ENCODE measurements around the gene PPP1CA. TPM values are rescaled to one million over a fixed set of nuclear protein-coding genes. Genes with fewer than 3 reads are reported as not detected.

The PPP1CA gene
- total RNA-seq, 4 donors from 2014 or later: 101 to 160 (median 143) TPM

GRCh38 chr11:67392183-67392715, 9.4 kb downstream of the PPP1CA start:
- H3K4me3 ChIP-seq (ENCODE audit: low read depth, poor library complexity, severe bottlenecking): peak overlapping the region; percentile 65
- intact Hi-C loops (cut with DNase I; ENCODE audit: low total_unique reads): loop anchor here (10.0 kb wide), 1 partner anchor 113 kb away; the partner anchor contains the start of genes CDK2AP2 and PITPNM1
- 5 to 6% methylated on average over 28 to 31 of the region's 31 CpGs for whole genome bisulfite sequencing, 2 donors
- no peak for DNase-seq (ENCODE audit: low spot score in 2 of 2)
- TF ChIP-seq POLR2A (IDR thresholded peaks at IDR 0.05): no peak
- TF ChIP-seq CTCF (IDR thresholded peaks at IDR 0.05): no peak

- intact Hi-C loops (cut with DNase I; ENCODE audit: low total_unique reads): loop anchor here (10.0 kb wide), 1 partner anchor 113 kb away; the partner anchor contains the start of genes CDK2AP2 and PITPNM1
- 0% methylated on average over 28 to 48 of the region's 75 CpGs for WGBS, 2 donors
These were observed 10.1 kb downstream of the PPP1CA start, which contains the start of gene RAD9A for GRCh38 chr11:67391304-67392182. Gene RAD9A, plus strand, starts transcription at chr11:67391986. Its CDS starts 59 bp downstream, at chr11:67392045.

GRCh38 chr11:67390947-67391303, 10.7 kb downstream of the PPP1CA start:
- no peak for TF ChIP-seq CTCF (IDR thresholded peaks at IDR 0.05)
- TF ChIP-seq POLR2A (IDR thresholded peaks at IDR 0.05): no peak
- peak overlapping the region; percentile 54 for H3K4me3 ChIP-seq (ENCODE audit: low read depth, poor library complexity, severe bottlenecking)
- WGBS, 2 donors: 8 to 13% methylated on average over 15 of the region's 15 CpGs
- no peak for DNase-seq (ENCODE audit: low spot score in 2 of 2)
- intact Hi-C loops (cut with DNase I; ENCODE audit: low total_unique reads): loop anchor here (10.0 kb wide), 1 partner anchor 114 kb away; the partner anchor contains the start of genes CDK2AP2 and PITPNM1

More at GRCh38 chr11:67391304-67392182, 10.1 kb downstream of the PPP1CA start, which contains the start of gene RAD9A:
- DNase-seq (ENCODE audit: low spot score in 2 of 2): peak; percentile 92 to 99
- peak within 1 kb of the TSS; percentile 65 for H3K4me3 ChIP-seq (ENCODE audit: low read depth, poor library complexity, severe bottlenecking)
- TF ChIP-seq CTCF (IDR thresholded peaks at IDR 0.05) (peak in 1 of 3 donors; percentile 5), POLR2A (IDR thresholded peaks at IDR 0.05) (no peak)

GRCh38 chr11:67389477-67389876, 12.2 kb downstream of the PPP1CA start:
- H3K4me3 ChIP-seq (ENCODE audit: low read depth, poor library complexity, severe bottlenecking): no peak overlapping the region
- WGBS, 2 donors: 70 to 76% methylated on average over 6 of the region's 6 CpGs
- intact Hi-C loops (cut with DNase I; ENCODE audit: low total_unique reads): no loop called here
- no peak for DNase-seq (ENCODE audit: low spot score in 2 of 2)
- TF ChIP-seq CTCF (IDR thresholded peaks at IDR 0.05) (no peak), POLR2A (IDR thresholded peaks at IDR 0.05) (no peak)

- no peak overlapping the region for H3K4me3 ChIP-seq (ENCODE audit: low read depth, poor library complexity, severe bottlenecking)
- intact Hi-C loops (cut with DNase I; ENCODE audit: low total_unique reads): no loop called here
- TF ChIP-seq CTCF (IDR thresholded peaks at IDR 0.05) (no peak), POLR2A (IDR thresholded peaks at IDR 0.05) (no peak)
- 62 to 66% methylated on average over 6 of the region's 6 CpGs for WGBS, 2 donors
- no peak for DNase-seq (ENCODE audit: low spot score in 2 of 2)
These were observed 14.1 kb downstream of the PPP1CA start for GRCh38 chr11:67387518-67387917.

Data from lower leg skin (tissue), 4 donors.